ENCODE data around the gene SETMAR.

GRCh38 chr3:4334548-4334947, 31.4 kb downstream of the SETMAR start:
- no peak for TF ChIP-seq EP300 (IDR thresholded peaks at IDR 0.05; ENCODE audit: borderline replicate concordance in 1 of 2, low read depth in 1 of 2, low read length in 1 of 2)
- TF ChIP-seq MAX (IDR thresholded peaks at IDR 0.05; ENCODE audit: low read depth), result no peak
- peak; percentile 24; the same call in 1 of the 2 replicates for TF ChIP-seq CTCF (IDR thresholded peaks at IDR 0.05)
- TF ChIP-seq POLR2AphosphoS5 (IDR thresholded peaks at IDR 0.05; ENCODE audit: low read depth, low read length), result no peak
- no peak for TF ChIP-seq REST (IDR thresholded peaks at IDR 0.05; ENCODE audit: low read depth, low read length)
- TF ChIP-seq SMC3 (IDR thresholded peaks at IDR 0.05; ENCODE audit: low read depth, low read length), result no peak
- TF ChIP-seq FOXJ3 (CRISPR knock-in tag; IDR thresholded peaks at IDR 0.05), result no peak
- TF ChIP-seq TAF1 (IDR thresholded peaks at IDR 0.05; ENCODE audit: borderline replicate concordance, low read depth, low read length), result no peak

Data from SK-N-SH (cell line).